GM18858 (cell line): ENCODE results near the gene PAAF1.

ENCODE experiments used
- ATAC-seq: cut with Tn5 transposase; IDR thresholded peaks from one replicate; pipeline ENCODE4 v1.9.1; 2021; ENCODE audit not compliant: unreplicated experiment

Gene PAAF1

GRCh38 chr11:73876424-73877310 lies at the start of gene PAAF1, which contains the start of gene COA4:
PAAF1 (plus strand) TSS chr11:73876999; CDS start chr11:73877022, 23 bp downstream.
COA4 (minus strand) TSS chr11:73876846; CDS start chr11:73873378, 3,468 bp downstream.
- peak; percentile 88 for ATAC-seq

- ATAC-seq, result no peak
Observed at GRCh38 chr11:73830261-73830660, 46.5 kb upstream of the PAAF1 start.

DNA sequence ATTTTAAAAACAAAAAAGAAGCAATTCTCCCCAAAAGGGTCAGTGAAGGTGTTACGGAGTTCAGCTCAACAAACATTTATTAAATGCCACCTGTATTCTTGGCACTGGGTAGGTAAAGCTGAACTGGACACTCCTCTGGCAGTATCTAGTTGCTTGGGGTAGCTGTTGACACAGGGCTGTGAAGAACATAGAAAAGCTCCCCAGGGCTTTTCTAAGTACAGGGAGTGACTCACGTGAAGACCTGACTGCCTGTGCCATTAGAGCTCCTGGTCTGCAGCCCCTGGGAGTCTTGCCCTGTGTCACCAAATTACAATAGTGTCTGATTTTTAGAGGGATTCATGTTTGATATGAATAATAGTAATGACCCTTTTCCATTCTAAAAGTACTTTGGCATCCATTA lies 43.7 kb upstream of the PAAF1 start:
- ATAC-seq, result no peak

- ATAC-seq, result no peak
Observed at GRCh38 chr11:73838443-73839122, 38.2 kb upstream of the PAAF1 start.

DNA sequence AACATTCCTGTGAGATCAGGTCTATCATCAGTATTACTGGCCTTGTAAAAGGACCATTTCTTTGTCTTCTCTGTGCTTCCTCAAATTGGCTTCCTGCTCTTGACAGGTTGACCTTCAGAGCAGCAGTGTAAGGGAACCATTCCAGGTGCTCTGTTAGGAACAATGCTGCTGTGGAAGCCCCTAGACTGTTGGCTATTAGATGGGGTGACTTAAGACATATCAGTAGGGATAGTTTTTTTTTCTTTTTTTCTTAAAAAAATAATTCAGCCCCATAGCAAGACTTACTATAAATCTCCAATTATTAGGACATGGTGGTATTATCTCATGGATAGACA lies 37.7 kb upstream of the PAAF1 start:
- no peak for ATAC-seq

GRCh38 chr11:73851046-73851764 lies 25.6 kb upstream of the PAAF1 start:
- no peak for ATAC-seq

GRCh38 chr11:73852049-73852448 lies 24.8 kb upstream of the PAAF1 start:
- no peak for ATAC-seq

DNA sequence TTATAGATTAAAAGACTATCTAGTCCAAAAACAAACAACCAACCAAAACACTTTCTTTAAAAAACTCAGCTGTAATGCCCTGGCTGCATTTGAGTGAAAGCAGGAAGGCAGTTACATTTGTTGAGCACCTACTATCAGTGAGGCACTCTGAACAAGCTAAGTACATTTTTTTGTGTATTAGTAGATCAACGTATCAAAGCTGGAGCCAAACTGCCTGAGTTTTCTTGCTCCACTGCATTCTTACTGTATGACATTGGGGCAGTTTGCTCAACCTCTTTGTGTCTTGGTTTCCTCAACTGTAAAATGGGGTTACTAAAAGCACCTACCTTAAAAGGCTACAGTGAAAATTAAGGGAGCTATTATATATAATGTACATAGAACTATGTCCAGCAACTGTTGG lies 22.1 kb upstream of the PAAF1 start:
- ATAC-seq, result no peak

GRCh38 chr11:73856031-73856567 lies 20.7 kb upstream of the PAAF1 start:
- ATAC-seq, result no peak

- ATAC-seq, result no peak
Observed at GRCh38 chr11:73859671-73860070, 17.1 kb upstream of the PAAF1 start.

- no peak for ATAC-seq
Observed at GRCh38 chr11:73860202-73860601, 16.6 kb upstream of the PAAF1 start.

- no peak for ATAC-seq
Observed at GRCh38 chr11:73862986-73863385, 13.8 kb upstream of the PAAF1 start.

- ATAC-seq, result no peak
Observed at GRCh38 chr11:73866095-73866579, 10.7 kb upstream of the PAAF1 start.

DNA sequence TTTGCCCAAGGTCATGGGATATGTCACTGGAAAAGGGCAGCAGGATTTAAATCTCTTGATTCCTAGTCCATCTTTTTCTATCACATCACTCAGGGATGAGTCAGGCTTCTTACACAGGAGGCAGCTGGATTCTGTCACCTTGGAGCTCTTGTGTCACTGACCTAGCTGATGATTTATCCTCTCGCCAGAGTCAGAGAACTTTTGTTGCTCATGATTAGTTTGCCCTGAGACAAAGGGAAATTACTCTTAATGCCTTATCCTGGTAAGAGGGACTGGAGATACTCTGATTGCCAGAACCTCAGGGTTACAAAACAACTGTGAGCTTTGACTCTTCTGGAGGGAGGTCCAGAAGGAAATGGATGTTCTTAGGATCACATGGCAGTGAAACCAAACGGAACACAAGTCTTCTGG lies 10.2 kb upstream of the PAAF1 start:
- no peak for ATAC-seq

- ATAC-seq, result no peak
Observed at GRCh38 chr11:73869332-73869949, 7.4 kb upstream of the PAAF1 start.

DNA sequence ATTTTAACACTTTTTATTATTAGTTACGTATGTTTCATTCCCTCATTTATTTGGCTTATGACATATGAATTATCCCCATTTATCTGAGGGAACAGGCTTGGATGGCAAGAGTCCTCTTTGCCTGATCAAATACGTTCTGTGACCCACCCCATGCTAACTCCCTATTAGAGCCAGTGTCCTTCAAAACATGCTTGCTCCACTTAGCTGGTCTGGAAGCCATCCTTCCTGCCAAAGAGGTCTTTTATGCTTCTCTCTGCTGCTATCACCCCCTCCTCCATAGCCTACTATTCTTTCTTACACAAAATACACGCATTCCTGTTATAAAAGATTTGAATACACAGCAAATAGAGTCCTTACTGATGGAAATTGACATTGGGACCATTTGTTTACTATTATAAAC lies 6.5 kb upstream of the PAAF1 start:
- no peak for ATAC-seq

DNA sequence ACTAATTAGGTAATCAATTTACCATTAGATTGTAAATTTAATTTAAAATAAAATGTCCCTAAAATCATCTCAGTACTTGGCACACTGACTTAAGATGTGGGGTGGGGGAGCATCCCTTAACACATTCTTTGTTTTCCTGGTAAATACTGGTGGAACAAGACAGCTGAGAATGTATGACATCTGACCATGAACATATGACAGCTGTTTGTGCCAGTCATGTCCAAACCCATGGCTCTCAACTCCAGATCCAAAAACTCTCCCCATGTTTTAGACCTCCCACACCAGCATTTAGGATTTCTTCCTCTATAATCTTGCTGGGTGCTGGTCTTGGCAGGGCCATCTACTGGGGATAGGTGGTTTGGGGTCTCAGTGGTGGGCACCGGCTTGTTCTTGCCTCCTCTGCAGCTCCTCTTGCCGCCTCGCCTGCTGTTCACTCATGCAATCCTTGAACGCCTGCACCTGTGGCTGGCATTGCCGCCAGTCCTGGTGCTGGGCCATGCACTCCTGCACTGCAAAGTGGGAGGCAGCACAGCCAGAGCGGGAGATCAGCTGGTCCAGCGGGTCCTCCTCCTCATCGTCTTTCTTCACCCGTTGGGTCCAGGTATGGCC lies 3.9 kb upstream of the PAAF1 start:
- ATAC-seq, result no peak

GRCh38 chr11:73875380-73875779 lies 1.4 kb upstream of the PAAF1 start:
- no peak for ATAC-seq

DNA sequence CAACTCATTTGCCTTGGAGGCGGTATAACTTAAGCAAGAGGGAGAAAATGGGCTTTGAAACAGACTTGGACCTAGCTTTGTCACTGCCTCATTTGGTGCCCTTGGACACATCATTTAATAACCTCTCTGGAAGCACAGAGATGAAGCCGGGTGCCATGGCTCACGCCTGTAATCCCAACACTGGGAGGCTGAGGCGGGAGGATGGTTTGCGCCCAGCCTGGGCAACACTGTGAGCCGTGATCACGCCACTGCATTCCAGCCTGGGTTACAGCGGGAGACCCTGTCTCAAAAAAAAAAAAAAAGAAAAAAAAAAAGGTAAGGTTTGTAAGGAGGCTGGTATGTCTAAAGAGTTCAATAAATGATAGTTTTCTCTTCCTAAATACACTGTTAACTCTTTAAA lies 959 bp upstream of the PAAF1 start:
- no peak for ATAC-seq

- no peak for ATAC-seq
Observed at GRCh38 chr11:73878771-73879170, 2.0 kb downstream of the PAAF1 start.
